Calu3 (cell line): ENCODE measurements around the gene RRH. TPM values are rescaled to one million over a fixed set of nuclear protein-coding genes. Genes with fewer than 3 reads are reported as not detected.
A peak's percentile ranks its signal among the peaks of the same experiment; 100 is the strongest.

Experiments used
- BruUV-seq: library from RNA; stranded (reverse); fragments of 400-500 nt; replicated peaks from 2 replicates; lab custom pipeline; 2021; lab: Mats Ljungman, UMichigan
- CTCF ChIA-PET: fragments of 300-600 bp; sonication (Branson Sonifier 250); formaldehyde crosslinking; loops from one replicate; lab custom pipeline; 2022; ENCODE audit warnings: antibody characterized with exemption; lab: Charles Lee
- DNase-seq: peaks from one replicate; pipeline ENCODE4 v3.0.0; 2022
- H3K27ac Mint-ChIP-seq: one replicate; pipeline ENCODE4 v1.8.0; 2022; ENCODE audit warnings: mixed read lengths; ENCODE audit not compliant: unreplicated experiment
- H3K27me3 Mint-ChIP-seq: one replicate; pipeline ENCODE4 v1.8.0; 2022; ENCODE audit warnings: mixed read lengths; ENCODE audit not compliant: unreplicated experiment
- H3K36me3 Mint-ChIP-seq: one replicate; pipeline ENCODE4 v1.8.0; 2022; ENCODE audit warnings: mild to moderate bottlenecking, moderate library complexity, mixed read lengths; ENCODE audit not compliant: insufficient read depth, unreplicated experiment
- H3K4me1 Mint-ChIP-seq: one replicate; pipeline ENCODE4 v1.8.0; 2022; ENCODE audit warnings: mild to moderate bottlenecking, low read depth, mixed read lengths; ENCODE audit not compliant: unreplicated experiment
- H3K4me3 Mint-ChIP-seq: one replicate; pipeline ENCODE4 v1.8.0; 2022; ENCODE audit warnings: mild to moderate bottlenecking, low read depth, moderate library complexity, mixed read lengths; ENCODE audit not compliant: unreplicated experiment
- H3K9me3 Mint-ChIP-seq: one replicate; pipeline ENCODE4 v1.8.0; 2022; ENCODE audit warnings: low read depth, mixed read lengths; ENCODE audit not compliant: unreplicated experiment
- intact Hi-C: fragments of 100-400 bp; cut with micrococcal nuclease; formaldehyde crosslinking; loops from one replicate; pipeline ENCODE4 v1.10.0; 2022; ENCODE audit not compliant: unreplicated experiment
- total RNA-seq: library from RNA; stranded (reverse); gene quantifications from 2 replicates; pipeline ENCODE4 v1.2.3, GENCODE V29; 2022
- TF ChIP-seq, protein P1 (sequence below): fragments of 200-600 bp; IDR thresholded peaks from one replicate; pipeline ENCODE4 v1.8.0; 2022; ENCODE audit warnings: antibody characterized with exemption; ENCODE audit not compliant: unreplicated experiment

The RRH gene
- total RNA-seq, 1 experiment from 2014 or later: 0.33 TPM

DNA sequence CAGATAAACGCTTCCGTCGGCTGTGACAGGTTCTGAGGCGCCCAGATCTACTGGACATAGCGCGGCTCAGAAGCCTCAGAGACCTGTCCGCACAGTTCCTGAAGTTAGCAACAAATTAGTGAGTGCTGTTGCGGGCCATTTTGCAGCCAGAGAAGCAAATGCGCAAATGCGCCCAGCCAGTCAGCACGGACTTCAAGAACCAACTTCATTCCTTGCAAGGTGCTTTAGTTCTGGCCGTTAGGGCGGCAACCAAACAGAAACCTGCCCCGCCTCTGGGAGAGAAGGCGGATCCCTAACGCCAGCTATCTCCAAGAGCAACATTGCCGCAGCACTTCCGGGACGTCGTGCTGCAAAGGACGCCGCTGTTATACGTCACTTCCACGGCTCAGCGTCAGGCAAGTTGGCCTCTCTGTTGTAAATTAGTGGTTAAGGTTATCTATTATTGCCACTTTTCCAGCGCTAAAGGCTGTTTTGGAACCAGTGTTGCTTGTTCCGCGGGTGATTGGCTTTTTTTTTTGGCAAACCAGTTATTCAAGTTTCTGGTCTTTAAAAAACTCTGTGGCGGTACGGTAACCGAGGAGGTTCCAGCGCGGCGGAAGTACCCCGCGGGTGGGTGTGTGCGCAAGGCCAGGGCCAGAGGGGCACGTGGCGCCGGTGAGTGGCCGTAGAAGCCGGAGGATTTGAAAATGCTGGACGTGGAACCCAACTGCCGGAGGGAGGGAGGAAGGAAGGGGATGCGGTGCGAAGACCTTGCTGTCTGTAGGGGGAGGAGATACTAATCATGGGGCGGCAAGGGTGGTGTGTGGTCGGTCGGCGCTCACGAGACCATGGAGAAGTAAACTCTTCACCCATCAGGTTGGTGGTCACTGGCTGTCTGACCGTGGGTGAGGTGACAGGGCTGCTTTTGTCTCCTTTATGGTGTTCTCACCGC lies 12.4 kb upstream of the RRH start, which contains the start of gene GAR1:
TSS of gene GAR1 (plus strand) at position 612 of the 931 bp plus-strand sequence. CDS start 403 bp downstream, outside the sequence.
- peaks cover 41% of the 10 kb centered on the region for H3K36me3 Mint-ChIP-seq
- peak; percentile 79 for DNase-seq
- H3K27ac Mint-ChIP-seq: peak within 1 kb of the TSS; percentile 75
- H3K4me1 Mint-ChIP-seq: peaks cover 24% of the 10 kb centered on the region
- H3K4me3 Mint-ChIP-seq: peak within 1 kb of the TSS; percentile 78
- H3K9me3 Mint-ChIP-seq: no peaks in the 10 kb centered on the region
- no peaks in the 10 kb centered on the region for H3K27me3 Mint-ChIP-seq
- TF ChIP-seq, protein P1, sequence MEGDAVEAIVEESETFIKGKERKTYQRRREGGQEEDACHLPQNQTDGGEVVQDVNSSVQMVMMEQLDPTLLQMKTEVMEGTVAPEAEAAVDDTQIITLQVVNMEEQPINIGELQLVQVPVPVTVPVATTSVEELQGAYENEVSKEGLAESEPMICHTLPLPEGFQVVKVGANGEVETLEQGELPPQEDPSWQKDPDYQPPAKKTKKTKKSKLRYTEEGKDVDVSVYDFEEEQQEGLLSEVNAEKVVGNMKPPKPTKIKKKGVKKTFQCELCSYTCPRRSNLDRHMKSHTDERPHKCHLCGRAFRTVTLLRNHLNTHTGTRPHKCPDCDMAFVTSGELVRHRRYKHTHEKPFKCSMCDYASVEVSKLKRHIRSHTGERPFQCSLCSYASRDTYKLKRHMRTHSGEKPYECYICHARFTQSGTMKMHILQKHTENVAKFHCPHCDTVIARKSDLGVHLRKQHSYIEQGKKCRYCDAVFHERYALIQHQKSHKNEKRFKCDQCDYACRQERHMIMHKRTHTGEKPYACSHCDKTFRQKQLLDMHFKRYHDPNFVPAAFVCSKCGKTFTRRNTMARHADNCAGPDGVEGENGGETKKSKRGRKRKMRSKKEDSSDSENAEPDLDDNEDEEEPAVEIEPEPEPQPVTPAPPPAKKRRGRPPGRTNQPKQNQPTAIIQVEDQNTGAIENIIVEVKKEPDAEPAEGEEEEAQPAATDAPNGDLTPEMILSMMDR: no peak
- CTCF ChIA-PET: no interaction called here
- no TSS peak for BruUV-seq
- intact Hi-C loops: loop anchor here (1.0 to 5.0 kb wide), 2 partner anchors 113 to 163 kb away; partner anchors contain the start of gene CASP6

DNA sequence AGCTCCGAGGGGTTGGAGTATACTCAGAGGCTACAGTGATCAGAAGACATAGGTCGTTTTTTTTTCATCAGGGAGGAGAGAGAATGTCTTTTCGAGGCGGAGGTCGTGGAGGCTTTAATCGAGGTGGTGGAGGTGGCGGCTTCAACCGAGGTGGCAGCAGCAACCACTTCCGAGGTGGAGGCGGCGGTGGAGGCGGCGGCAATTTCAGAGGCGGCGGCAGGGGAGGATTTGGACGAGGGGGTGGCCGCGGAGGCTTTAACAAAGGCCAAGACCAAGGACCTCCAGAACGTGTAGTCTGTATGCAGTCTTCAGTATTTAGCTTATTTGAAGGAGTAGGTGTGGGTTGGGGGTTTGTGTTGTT lies 11.7 kb upstream of the RRH start:
- Mint-ChIP-seq H3K27me3 (no peaks in the 10 kb centered on the region), H3K4me1 (peaks cover 24% of the 10 kb centered on the region), H3K9me3 (no peaks in the 10 kb centered on the region), H3K4me3 (peak overlapping the region; percentile 78), H3K36me3 (peaks cover 41% of the 10 kb centered on the region), H3K27ac (peak overlapping the region; percentile 75)
- CTCF ChIA-PET: no interaction called here
- TF ChIP-seq, protein P1: no peak
- BruUV-seq: no TSS peak
- intact Hi-C loops: loop anchor here (5.0 kb wide), 1 partner anchor 114 kb away; the partner anchor contains the start of gene CASP6
- DNase-seq: no peak

DNA sequence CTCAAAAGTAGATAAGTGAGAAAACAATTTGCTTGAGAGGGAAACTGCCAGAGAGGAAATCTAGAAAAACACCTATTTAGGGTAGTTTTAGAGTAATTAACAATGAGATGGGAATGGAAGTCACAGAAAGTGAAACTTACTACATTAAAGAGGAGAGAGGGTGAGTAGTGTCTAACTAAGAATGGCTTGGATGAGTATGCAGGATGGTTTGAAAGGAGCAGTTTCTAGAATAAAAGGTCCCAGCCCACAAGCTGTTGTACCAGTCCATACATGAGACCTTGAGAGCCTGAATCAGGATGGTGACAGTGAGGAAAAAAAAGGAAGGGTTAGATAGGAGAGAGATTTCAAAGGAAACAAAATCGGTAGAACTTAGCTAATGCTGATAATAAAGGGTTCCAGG lies 10.9 kb upstream of the RRH start:
- CTCF ChIA-PET: no interaction called here
- TF ChIP-seq, protein P1: no peak
- TSS peak; percentile 51 for BruUV-seq
- Mint-ChIP-seq H3K27me3 (no peaks in the 10 kb centered on the region), H3K9me3 (no peaks in the 10 kb centered on the region), H3K36me3 (peaks cover 41% of the 10 kb centered on the region), H3K4me3 (peak overlapping the region; percentile 78), H3K27ac (peak overlapping the region; percentile 75), H3K4me1 (peaks cover 24% of the 10 kb centered on the region)
- no peak for DNase-seq
- intact Hi-C loops: loop anchor here (5.0 kb wide), 1 partner anchor 115 kb away; the partner anchor contains the start of gene CASP6

DNA sequence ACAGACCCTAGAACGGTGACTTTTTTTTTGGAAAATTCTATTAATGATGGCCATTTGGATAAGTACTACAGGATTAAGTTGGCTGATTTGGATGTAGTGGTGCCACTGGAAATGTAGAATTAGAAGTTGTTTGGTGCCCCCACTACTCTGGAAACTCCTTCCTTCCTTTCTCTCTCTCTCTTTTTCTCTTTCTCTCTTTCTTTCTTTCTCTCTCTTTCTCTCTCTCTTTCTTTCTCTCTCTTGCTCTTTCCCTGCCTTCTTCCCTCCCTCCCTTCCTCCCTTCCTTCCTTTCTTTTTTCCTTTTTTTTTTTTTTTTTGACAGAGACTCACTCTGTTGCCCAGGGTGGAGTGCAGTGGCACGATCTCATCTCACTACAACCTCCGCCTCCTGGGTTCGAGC lies 9.5 kb upstream of the RRH start:
- Mint-ChIP-seq H3K4me1 (peaks cover 24% of the 10 kb centered on the region), H3K4me3 (no peak overlapping the region), H3K9me3 (no peaks in the 10 kb centered on the region), H3K27ac (no peak overlapping the region), H3K36me3 (peaks cover 47% of the 10 kb centered on the region), H3K27me3 (no peaks in the 10 kb centered on the region)
- intact Hi-C loops: loop anchor here (5.0 kb wide), 1 partner anchor 116 kb away; the partner anchor contains the start of gene CASP6
- no peak for DNase-seq
- BruUV-seq: no TSS peak
- TF ChIP-seq, protein P1: no peak
- CTCF ChIA-PET: interaction anchor here (0.7 kb wide), 1 partner anchor 378 kb away, joined by 3 read pairs; no protein-coding TSS in a partner anchor
